Measurements from ENCODE around the gene COL6A2.
"Not testable (repeated sequence)": the region's sequence is repeated elsewhere in the genome, so short reads cannot be mapped to it uniquely, and the experiment has no call there.

Gene COL6A2

GRCh38 chr21:46147429-46147828, 49.5 kb downstream of the COL6A2 start:
- not testable (repeated sequence) for H3K36me3 ChIP-seq (ENCODE audit: control insufficient read depth, insufficient read depth, low read length); H3K27me3 ChIP-seq (replicated peaks; ENCODE audit: control insufficient read depth, insufficient read depth, low read length); H3K4me3 ChIP-seq (replicated peaks; ENCODE audit: low read depth, low read length)
- DNase-seq (ENCODE audit: extremely low read depth, insufficient read length): peak; percentile 53
- TF ChIP-seq, protein P1, sequence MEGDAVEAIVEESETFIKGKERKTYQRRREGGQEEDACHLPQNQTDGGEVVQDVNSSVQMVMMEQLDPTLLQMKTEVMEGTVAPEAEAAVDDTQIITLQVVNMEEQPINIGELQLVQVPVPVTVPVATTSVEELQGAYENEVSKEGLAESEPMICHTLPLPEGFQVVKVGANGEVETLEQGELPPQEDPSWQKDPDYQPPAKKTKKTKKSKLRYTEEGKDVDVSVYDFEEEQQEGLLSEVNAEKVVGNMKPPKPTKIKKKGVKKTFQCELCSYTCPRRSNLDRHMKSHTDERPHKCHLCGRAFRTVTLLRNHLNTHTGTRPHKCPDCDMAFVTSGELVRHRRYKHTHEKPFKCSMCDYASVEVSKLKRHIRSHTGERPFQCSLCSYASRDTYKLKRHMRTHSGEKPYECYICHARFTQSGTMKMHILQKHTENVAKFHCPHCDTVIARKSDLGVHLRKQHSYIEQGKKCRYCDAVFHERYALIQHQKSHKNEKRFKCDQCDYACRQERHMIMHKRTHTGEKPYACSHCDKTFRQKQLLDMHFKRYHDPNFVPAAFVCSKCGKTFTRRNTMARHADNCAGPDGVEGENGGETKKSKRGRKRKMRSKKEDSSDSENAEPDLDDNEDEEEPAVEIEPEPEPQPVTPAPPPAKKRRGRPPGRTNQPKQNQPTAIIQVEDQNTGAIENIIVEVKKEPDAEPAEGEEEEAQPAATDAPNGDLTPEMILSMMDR (IDR thresholded peaks at IDR 0.05; ENCODE audit: insufficient read depth, low read length, poor library complexity, severe bottlenecking): peak; percentile 73

- TF ChIP-seq, protein P1 (IDR thresholded peaks at IDR 0.05; ENCODE audit: insufficient read depth, low read length, poor library complexity, severe bottlenecking): no peak
- no peak for DNase-seq (ENCODE audit: extremely low read depth, insufficient read length)
- no peaks in the 10 kb centered on the region for H3K36me3 ChIP-seq (ENCODE audit: control insufficient read depth, insufficient read depth, low read length)
- H3K27me3 ChIP-seq (replicated peaks; ENCODE audit: control insufficient read depth, insufficient read depth, low read length): no peaks in the 10 kb centered on the region
- no peak overlapping the region for H3K4me3 ChIP-seq (replicated peaks; ENCODE audit: low read depth, low read length)
These were observed 50.2 kb downstream of the COL6A2 start for GRCh38 chr21:46148106-46148505.

DNA sequence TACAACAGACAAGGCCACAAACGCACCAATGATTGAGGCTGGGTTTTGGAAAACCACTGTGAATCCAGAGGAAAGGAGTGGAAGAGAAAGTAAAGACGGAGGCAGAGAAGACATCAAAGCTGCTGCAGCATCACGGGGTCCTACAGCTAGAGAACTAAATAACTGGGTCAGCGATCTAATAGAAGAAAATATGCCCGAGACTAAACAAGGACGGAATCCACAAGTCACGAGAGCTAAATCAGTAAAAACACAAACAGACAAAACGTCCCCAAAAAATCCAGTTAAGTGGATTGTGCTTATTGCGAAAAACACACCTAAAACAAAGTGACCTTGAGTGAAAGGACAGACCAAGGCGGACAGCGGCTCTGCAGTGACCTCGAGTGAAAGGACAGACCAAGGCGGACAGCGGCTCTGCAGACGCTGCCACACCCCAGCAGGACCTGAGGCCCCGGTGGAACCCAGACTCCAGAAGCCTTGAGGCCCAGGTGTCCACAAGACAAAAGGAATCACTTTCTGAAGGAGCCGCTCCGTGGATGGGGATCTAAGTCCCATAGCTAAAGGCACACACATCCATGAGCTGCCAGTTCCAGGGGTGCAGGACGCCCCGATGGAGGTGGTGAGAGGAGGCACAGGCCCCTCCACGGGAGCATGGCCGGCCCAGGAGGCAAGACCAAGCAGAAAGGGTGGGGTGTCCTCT, 51.4 kb downstream of the COL6A2 start:
- TF ChIP-seq, protein P1 (IDR thresholded peaks at IDR 0.05; ENCODE audit: insufficient read depth, low read length, poor library complexity, severe bottlenecking): no peak
- H3K36me3 ChIP-seq (ENCODE audit: control insufficient read depth, insufficient read depth, low read length): no peaks in the 10 kb centered on the region

GRCh38 chr21:46150073-46150472, 52.2 kb downstream of the COL6A2 start:
- DNase-seq (ENCODE audit: extremely low read depth, insufficient read length): peak; percentile 3
- TF ChIP-seq, protein P1 (IDR thresholded peaks at IDR 0.05; ENCODE audit: insufficient read depth, low read length, poor library complexity, severe bottlenecking): no peak
- H3K4me3 ChIP-seq (replicated peaks; ENCODE audit: low read depth, low read length): no peak overlapping the region
- no peaks in the 10 kb centered on the region for H3K36me3 ChIP-seq (ENCODE audit: control insufficient read depth, insufficient read depth, low read length)
- H3K27me3 ChIP-seq (replicated peaks; ENCODE audit: control insufficient read depth, insufficient read depth, low read length): no peaks in the 10 kb centered on the region

More for the DNA sequence above, 51.4 kb downstream of the COL6A2 start:
- Histone ChIP-seq H3K27me3 (replicated peaks; ENCODE audit: control insufficient read depth, insufficient read depth, low read length) (no peaks in the 10 kb centered on the region), H3K4me3 (replicated peaks; ENCODE audit: low read depth, low read length) (no peak overlapping the region)
- no peak for DNase-seq (ENCODE audit: extremely low read depth, insufficient read length)

DNA sequence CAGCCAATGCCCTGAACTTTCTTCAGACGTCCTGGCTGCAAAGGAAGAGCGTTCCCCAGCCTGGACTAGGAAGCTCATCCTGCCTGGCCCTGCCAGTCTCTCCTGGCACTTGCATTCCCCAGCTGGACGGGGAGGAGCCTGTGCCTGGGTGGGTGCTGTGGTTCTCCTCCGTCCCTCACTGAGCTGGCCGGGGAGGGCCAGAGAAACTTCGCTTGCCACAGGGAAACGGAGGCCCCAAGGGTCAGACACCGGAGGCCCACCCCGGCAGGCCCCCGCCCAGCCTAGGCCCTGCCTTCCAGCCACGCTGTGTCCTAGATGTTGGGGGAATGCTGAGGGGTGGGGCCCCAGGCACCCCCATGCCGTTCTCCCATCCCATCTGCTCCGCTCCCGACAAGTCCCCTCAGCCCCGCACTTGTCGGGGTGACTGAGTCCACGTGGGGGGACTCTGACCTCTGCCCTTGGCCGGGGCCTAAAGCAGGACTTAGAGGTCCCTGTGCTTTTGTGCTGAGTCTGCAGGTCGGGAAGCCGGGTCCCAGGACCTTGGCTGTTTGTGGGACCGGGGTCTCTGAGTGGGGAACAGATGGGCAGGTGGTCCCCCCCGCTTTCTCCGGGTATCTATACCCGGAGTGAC, 52.7 kb downstream of the COL6A2 start:
- H3K27me3 ChIP-seq (replicated peaks; ENCODE audit: control insufficient read depth, insufficient read depth, low read length): no peaks in the 10 kb centered on the region
- no peak overlapping the region for H3K4me3 ChIP-seq (replicated peaks; ENCODE audit: low read depth, low read length)
- no peaks in the 10 kb centered on the region for H3K36me3 ChIP-seq (ENCODE audit: control insufficient read depth, insufficient read depth, low read length)
- DNase-seq (ENCODE audit: extremely low read depth, insufficient read length): peak; percentile 3
- TF ChIP-seq, protein P1 (IDR thresholded peaks at IDR 0.05; ENCODE audit: insufficient read depth, low read length, poor library complexity, severe bottlenecking): no peak
